Measurements from ENCODE around the gene QPCTL.

The QPCTL gene

DNA sequence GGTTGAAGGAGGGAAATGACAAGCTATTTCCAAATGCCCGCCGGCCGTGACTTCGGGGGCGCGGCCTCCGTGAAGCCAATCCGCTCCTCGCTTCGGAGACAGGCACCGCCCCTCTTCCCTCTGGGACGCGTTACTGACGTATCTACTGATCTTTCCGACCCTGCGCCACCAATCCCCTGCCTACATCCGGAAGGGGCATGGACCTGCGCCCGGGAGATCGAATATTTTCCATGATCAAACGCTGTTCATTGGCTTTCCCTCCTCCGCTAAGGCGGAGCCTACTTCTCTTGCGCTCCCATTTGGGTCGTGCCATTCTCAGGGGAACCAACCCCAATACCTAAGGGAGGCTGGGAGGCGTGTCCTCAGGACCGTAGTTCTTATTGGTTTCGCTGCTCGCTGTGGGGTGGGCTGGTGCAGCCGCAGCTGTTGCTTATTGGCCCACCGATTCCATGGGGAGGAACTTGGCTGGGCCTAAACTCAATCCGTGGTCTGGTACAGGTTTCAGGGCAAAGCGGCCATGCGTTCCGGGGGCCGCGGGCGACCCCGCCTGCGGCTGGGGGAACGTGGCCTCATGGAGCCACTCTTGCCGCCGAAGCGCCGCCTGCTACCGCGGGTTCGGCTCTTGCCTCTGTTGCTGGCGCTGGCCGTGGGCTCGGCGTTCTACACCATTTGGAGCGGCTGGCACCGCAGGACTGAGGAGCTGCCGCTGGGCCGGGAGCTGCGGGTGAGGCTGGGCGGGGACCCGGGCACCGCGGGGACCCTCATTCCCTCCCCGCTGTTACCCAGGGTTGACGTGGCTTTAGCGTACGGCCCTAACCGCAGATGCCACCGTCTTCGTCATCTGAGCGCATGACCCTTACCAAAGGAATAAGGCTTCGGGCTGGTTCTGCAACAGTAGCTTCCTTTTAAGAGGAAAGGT lies at the start of gene QPCTL:
QPCTL (plus strand) TSS at position 480 of the 919 bp plus-strand sequence; CDS start at position 518, 38 bp downstream.
- peak; percentile 90 to 97 for DNase-seq (ENCODE audit: low read depth in 2 of 2)

DNA sequence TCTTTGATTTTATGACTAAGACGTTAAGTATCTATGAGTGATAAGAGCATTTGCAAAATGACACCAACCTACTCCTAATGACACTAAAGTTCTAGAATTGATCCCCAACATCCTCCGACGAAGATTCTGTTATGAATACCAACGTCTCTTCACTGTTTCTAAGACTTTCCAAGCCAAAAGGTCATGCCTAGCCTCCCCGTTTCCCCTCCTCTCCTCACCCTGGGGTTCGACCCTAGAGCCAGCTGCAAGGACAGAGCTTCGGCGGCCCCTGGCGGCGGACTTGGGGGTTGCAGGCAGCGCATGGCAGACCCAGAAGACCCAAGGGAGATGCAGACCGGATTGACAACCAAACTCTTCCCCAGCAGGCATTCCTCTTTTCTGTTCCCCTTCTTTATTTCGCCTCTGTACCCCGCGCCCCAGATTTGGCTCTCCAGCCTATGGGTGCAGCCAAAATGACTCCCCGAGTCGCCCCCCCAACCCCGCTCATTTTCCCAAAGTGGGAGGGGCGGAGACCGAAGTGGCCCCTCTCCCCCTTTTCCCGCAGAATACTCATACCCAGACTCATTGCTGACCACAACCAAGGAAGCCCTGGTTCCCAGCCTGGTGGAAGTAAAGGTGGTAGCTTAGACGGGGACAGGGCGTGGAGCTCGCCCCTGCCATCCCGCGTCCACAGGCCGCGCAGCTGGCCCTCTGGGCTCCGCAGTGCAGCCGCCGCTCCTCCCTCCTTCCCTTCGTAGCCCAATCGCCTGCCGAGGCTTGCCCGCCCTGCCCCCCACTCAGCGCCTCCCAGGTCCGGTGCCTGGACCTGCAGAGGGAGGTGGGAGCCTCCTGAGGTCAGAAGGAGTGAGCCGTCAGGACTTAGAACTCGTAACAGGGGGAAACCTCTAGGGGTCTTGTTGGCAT lies 49.2 kb upstream of the QPCTL start:
- DNase-seq (ENCODE audit: low read depth in 2 of 2), result peak; percentile 90 to 96

DNA sequence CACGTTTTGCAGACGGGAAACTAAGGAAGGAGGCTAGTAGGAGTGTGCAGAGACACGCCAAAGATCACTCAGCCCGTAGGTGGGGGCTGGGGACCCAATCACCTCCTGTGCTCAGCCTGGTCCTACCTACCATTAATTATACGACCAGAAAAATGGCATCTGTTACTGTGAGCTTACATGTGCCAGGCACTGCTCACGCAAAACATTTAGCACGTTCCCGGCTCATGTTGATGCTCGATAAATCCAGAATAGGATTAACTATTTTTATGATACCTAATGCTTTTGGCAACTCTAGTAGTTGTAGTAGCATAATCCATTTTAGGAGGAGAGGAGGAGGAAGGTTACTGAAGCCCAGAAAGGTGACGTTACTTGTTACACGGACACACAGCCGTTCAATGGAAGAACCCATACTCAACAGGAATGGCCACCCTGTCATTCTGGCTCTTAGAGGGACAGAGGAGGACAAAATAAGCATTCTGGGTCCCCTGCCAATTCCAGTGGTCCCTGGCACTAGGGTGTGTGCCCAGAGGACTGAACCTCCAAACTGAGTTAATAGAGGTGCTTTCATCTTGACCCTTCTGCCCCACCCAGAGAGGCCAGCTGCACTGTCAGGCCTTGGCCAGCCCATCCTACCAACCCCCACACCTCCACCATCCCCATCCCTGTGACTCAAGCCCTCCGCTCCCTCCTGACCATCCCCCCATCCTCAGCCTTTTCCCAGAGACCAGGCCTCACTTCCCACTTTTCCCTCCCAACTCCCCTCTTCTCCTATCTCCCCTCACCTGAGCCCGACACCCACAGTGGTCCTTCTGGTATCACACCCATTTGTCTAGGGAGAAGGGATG lies 48.3 kb upstream of the QPCTL start:
- DNase-seq (ENCODE audit: low read depth in 2 of 2), result no peak

DNA sequence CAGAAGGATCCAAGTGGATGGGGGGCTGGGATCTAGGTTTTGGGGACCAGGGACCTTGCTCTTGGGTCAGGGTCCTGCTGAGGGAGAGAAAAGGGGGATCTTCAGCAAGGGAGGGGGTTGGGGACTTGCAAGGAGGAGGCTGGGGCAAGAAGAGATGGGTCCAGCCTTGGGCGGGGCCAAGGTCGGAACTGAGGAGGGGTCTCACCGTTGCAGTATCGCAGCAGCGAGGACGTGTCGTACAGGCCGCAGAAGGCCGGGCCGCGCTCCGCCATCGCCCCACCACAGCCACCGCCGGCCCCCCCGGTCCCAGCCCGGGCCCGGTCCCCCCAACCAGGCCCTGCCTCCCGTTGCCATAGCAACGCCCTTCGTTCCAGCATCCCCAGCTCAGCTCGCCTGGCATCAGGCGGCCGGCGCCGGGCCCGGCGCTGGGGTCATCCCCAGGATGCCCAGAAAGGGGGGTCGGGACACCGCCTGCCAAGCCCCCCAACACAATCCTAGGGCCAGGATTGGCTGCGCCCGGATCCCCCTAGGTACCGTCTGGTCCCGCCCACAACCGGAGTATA lies 47.3 kb upstream of the QPCTL start:
- no peak for DNase-seq (ENCODE audit: low read depth in 2 of 2)

DNA sequence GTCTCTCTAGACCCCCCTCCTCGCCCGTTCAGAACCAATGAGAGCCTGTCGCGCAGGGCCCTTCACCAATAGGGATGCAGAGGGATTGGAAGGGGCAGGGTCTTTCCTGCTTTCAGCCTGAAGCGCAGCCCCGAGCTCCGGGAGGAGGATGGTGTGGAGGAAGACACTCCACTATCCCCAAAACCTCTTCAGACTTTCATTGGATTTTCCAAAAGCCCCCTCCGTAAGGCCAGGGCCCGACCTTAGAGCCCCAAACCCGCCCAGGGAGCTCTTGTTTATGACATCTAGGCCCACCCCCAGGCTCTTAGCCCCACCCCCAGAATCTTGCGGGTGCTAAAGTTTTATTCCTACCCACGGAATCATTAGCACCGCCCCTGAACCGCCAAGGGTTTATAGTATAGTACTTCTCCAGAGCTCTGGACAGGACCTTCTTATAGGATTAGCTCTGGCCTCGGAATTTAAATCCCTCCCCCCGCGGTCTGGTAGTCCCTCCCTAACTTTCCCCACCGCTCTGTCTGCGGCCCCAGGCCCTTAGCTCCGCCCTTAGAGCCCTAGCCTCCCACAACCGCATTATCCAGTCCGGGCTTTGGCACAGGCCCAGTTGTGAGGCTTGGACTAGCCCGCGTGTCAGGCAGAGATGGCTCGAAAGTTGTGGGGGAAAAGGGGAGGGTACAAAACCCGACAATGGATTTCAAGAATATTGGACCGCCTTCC lies 46.7 kb upstream of the QPCTL start:
- peak; percentile 62 to 82 for DNase-seq (ENCODE audit: low read depth in 2 of 2)

DNA sequence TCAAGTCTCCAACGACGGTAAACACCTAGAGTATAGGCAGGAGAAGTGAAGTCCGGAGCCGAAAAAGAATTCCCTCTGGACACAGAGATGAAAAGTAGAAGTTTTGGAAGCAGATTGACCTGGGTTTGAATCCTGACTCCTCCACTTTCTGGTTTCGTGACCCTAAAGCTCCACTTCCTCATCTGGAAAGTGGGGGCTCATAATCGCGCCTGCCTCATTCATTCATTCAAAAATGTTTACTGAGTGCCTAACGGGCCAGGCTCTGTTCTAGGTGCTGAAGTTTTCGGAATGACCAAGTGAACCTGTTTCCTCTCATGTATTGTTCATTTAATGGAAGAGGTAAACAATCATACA lies 46.1 kb upstream of the QPCTL start:
- DNase-seq (ENCODE audit: low read depth in 2 of 2), result no peak

DNA sequence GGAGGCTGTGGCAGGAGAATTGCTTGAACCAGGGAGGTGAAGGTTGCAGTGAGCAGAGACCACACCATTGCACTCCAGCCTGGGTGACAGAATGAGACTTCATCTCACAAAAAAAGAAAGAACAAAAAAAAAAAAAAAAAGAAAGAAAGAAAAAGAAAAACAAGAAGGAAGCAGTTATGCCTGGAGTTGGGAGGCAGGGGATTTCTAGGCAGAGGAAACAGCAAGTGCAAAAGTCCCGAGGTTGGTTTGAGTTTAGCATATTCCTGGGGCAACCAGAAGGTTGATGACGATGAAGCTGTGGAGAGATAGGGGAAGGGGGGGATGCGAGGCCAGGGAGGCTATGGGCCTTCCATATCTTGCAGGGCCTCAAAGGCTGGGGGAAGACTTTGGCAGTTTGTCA lies 41.7 kb upstream of the QPCTL start:
- DNase-seq (ENCODE audit: low read depth in 2 of 2), result no peak

DNA sequence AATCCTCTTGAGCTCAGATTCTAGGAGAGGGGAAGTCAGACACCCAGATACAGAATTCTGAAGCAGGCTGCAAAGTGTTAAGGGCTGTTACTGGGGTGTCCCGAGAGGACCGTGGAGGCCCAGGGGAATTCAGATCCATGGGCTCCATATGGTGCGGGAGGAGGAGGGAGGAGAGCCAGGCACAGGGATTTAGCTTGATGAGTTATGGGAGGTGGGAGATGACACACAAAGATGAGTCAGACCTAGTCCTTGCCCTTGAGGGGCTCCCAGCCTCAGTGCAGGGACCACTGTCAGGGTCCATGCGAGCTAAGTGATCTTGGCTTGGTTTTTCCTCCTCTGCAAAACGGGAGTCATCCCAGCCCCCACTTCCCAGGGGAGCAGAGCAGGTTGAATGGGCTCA lies 38.8 kb upstream of the QPCTL start:
- DNase-seq (ENCODE audit: low read depth in 2 of 2), result no peak

DNA sequence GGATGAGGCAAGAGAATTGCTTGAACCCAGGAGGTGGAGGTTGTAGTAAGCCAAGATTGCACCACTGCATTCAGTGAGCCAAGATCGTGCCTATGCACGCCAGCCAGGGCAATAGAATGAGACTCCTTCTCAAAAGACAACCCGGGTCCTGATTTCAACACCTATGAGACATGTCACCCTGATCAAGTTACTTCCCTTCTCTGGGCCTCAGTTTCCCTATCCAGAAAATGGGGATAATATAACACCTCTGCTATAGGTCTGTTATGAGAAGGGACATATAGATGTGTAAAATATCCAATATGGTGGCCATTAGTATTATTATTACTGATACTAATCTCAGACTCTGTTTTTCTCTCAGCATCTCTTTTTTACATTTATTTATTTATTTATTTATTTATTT lies 37.4 kb upstream of the QPCTL start:
- DNase-seq (ENCODE audit: low read depth in 2 of 2), result no peak

DNA sequence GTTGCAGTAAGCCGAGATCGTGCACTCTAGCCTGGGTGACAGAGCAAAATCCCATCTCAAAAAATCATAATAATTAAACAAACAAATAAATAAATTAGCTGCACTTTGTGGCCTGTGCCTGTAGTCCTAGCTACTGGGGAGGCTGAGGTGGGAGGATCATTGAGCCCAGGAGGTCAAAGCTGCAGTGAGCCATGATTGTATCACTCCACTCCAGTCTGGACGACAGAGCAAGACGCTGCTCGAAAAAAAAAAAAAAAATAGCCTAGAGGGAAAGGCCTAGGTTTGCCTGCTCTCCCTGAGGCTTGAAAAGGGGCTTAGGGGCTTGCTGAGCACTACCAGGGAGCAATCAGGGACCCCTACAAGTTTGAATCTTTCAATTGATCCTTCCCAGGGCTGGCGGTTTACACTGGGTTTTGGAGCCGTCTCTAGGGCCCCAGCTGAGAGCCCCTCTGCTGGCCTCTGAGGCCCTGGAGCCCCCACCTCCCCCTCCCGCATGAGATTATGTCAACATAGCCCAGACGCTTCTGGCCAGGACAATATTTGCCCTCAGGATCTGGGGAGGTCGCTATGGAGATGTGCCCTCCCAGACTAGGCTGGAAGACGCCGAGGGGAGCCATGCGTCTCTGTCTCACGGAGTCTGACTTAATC lies 34.8 kb upstream of the QPCTL start:
- DNase-seq (ENCODE audit: low read depth in 2 of 2), result no peak

DNA sequence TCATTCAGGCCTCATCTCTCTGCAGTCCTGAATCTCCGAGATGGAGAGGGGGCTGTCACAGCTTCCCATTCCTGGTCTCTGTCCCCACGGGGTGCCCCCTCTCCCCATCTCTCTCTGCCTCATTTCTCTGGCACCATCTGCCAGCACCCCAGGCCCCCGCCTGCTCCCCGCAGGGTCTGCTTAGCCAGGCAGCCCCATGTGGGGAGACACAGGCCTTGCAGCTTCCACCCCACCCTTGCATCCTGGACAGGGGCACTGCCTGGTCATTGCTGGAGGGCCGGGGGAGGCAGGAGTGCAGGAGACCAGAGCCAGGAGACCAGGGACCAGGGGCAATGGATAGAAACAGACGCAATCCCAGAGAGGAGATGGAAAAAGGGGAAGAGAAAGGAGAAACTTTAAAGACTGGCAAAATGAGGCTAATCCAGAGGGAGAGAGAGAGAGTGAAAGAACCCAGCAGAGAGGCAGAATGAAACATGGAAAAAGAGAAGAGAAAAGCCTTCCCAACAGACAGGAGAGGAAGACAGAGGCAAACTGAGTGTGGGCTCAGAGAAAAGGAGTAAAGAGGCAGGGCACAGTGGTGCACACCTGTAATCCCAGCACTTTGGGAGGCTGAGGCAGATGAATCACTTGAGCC lies 33.3 kb upstream of the QPCTL start:
- DNase-seq (ENCODE audit: low read depth in 2 of 2), result no peak

DNA sequence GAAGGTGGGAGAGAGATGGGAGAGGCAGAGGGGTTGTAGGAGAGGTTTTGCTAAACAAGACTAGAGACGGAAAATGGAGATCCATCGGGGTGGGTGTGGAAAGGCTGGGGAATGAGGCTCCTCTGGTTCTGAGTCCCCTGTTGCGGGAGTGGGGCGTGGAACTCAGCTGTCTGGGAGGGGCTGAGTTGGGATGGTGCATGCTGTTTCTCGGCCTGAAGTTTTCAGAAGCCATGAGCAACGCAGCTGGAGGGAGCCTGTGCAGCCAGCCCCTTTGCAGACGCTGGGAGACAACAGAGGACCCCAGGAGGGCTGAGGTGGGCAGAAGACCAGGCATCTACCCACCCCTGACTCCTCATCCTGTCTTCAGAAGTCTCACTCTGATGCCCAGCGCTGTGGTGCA lies 31.8 kb upstream of the QPCTL start:
- no peak for DNase-seq (ENCODE audit: low read depth in 2 of 2)

DNA sequence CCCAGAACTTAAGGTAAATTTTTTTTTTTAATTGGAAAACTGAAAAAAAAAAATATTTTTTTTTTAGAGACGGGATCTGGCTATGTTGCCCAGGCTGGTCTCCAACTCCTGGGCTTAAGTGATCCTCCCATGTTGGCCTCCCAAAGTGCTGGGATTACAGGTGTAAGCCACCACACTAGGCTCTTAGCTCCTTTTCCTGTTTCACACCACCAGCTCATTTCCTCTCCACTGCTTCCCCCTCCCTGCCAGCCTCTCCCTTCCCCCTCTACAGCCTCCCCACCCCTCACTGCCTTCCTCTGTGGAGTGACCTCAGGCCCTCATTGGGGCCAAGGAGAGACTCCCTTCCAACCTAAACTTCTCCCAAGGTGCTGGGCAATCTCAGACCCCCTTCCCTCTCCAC lies 28.7 kb upstream of the QPCTL start:
- no peak for DNase-seq (ENCODE audit: low read depth in 2 of 2)

DNA sequence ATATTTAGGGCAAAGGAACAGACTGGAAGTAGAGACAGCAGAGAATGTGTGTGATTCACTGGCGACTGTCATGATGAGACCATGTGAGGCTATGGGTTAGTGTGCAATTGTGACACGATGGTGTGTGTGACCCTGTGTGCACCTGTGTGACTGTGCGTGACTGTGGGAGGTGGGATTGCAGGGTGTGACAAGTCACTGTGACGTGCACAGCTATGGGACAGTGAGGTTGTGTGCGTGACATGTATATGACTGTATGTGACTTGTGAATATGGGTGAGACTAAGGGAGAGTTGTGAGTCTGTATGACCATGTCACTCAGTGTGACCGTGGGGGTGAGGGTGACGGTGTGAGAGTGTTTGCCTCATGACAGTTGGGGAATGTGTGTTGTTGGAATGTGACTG lies 27.9 kb upstream of the QPCTL start:
- DNase-seq (ENCODE audit: low read depth in 2 of 2), result no peak

DNA sequence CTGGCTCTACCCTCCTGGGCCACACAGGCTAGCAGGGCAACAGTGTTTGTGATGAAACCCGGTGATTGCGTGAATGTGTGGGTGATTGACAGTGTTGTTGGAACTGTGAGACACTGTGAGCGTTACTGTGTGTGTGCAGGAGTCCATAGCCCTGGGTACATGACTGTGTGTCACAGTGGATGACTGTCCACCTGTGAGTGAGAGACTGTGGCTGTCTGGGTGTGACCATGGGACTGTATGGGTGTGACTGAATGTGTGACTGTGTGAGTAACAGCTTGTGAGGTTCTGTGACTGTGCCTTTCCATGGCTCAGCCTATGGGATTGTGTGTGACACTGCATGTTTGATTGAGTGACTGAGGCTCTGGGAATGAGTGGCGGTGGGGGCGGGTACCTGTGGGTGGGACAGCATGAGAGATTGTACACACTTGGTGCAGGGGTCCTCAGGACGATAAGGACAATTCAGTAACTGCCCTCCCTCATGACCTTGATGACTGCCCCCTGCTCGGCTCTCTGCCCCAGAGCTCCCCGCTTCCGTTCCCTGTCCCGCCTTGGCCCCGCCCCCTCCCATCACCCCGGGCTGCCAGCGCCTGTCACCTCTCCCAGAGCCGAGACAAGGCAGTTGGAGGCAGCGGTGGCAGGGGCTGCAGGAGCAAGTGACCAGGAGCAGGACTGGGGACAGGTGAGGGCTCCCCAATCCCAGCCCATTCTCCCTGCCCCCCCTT lies 24.7 kb upstream of the QPCTL start, which contains the start of gene GIPR:
GIPR (plus strand) TSS at position 602 of the 722 bp plus-strand sequence. CDS start 1,300 bp downstream, outside the sequence.
- peak in 1 of 2 experiments; percentile 73 for DNase-seq (ENCODE audit: low read depth in 2 of 2)

DNA sequence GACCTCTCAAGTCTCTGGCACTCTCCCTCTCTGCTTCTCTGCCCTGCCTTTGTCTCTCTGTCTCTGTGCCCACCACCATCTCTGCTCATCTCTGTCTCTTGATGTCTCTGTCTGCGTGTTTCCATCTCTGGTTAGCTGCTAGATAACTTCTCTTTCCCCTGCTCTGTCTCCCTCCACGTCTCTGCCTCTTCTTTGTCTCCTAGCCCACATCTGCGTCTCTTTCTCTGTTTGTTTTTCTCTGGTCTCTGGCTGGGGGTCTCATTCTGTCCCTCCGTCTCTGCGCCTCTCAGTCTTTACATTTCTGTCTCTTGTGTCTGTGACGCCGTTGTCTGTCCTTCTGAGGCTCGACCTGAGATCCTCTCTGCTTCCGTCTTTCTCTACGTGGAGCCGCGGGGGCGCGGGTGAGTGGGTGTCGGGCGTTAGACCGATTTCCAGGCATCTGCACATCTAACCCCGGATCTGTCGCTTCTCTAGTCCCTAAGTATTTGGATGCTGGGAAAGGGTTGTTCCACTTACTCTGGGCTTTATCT lies 24.1 kb upstream of the QPCTL start:
- no peak for DNase-seq (ENCODE audit: low read depth in 2 of 2)

DNA sequence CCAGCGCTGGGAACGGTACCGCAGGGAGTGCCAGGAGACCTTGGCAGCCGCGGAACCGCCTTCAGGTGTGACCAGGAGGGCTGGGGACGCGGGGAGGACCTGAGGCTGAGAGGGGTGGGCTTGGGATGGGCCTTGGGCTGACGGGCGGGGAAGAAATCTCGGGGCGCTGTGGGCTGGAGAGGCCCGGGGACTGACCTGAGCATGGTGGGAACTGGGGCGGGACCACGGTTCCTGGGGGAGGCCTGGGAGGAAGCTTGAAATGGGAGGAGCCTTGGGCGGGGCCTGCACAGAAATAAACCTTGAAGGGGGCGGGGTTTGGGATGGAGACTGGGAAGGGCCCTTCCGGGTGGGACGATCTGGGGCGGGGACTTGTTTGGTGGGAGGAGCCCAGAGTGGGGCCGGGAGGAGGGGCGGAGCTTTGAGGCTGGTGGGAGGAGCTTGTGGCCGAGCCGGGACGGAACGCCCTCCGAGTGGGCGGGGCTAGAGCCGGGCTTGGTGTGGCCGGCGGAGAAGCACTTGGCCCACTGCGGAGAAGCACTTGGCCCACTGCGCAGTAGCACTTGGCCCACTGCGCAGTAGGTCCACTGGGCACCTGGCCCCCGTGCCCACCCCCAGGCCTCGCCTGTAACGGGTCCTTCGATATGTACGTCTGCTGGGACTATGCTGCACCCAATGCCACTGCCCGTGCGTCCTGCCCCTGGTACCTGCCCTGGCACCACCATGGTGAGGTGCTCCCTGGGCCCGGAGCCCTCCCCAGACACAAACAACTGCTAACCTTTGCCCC lies 21.6 kb upstream of the QPCTL start:
- DNase-seq (ENCODE audit: low read depth in 2 of 2), result peak in 1 of 2 experiments; percentile 63

DNA sequence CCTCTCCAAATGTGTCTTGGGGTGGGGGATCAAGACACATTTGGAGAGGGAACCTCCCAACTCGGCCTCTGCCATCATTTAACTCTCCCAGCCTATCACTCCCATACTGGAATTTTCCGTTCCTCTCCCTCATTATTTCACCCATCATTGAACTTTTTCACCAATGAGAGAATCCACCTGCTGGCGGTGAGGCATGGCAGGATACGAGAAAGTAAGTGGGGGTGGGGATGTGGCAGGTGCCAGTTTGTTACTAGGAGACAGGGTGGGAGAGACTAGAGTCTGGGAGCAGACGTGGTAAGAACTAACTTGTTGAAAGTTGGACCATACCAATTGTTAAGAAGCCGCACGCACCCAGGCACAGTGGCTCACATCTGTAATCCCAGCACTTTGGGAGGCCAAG lies 17.5 kb upstream of the QPCTL start:
- no peak for DNase-seq (ENCODE audit: low read depth in 2 of 2)

All from stimulated activated CD4-positive, alpha-beta T cell treated with anti-CD3 and anti-CD28 coated beads, Interleukin-12 subunit alpha, Interleukin-12 subunit beta, amount 100 ng/mL, for 24 hours (primary cell).